K562 (cell line): Measurements from ENCODE around the gene CLDN7. TPM values are rescaled to one million over a fixed set of nuclear protein-coding genes. Genes with fewer than 3 reads are reported as not detected.
A peak's percentile ranks its signal among the peaks of the same experiment; 100 is the strongest.

Experiments
- CBX5 ChIP-seq: IDR thresholded peaks from 2 replicates; pipeline ENCODE4 v1.6.1; 2014; ENCODE audit warnings: low read depth, borderline replicate concordance
- CHAMP1 ChIP-seq: fragments of 450-650 bp; IDR thresholded peaks from 2 replicates; pipeline ENCODE4 v1.6.1; 2016; ENCODE audit warnings: mild to moderate bottlenecking
- ESRRB ChIP-seq: fragments of 250-450 bp; sonication (Bioruptor Pico); IDR thresholded peaks from 2 replicates; pipeline ENCODE4 v1.5.0; 2020; ENCODE audit warnings: mild to moderate bottlenecking, moderate library complexity, borderline replicate concordance
- FOXK2 ChIP-seq, 2 experiments: fragments of 450-650 bp; IDR thresholded peaks in 1 of 2; conservative IDR thresholded peaks in 1 of 2; 2 replicates each; pipeline ENCODE4 v1.6.1; 2016; ENCODE audit warnings: low read depth in 2 of 2, mild to moderate bottlenecking in 1 of 2
- NR2C2 ChIP-seq, 2 experiments: fragments of 200-800 bp in 1 of 2; sonication (Bioruptor generic) in 1 of 2; sonication (generic) in 1 of 2; formaldehyde crosslinking in 1 of 2; IDR thresholded peaks; 2 replicates each; pipeline versions ENCODE4 v1.6.1 to v1.8.0; 2016 to 2022; ENCODE audit warnings: mild to moderate bottlenecking in 1 of 2, missing compliant biosample characterization in 1 of 2, missing genetic modification characterization in 1 of 2, missing genetic modification reagents in 1 of 2
- PTTG1 ChIP-seq: fragments of 450-650 bp; IDR thresholded peaks from 2 replicates; pipeline ENCODE4 v1.6.1; 2016; ENCODE audit warnings: low read depth, mild to moderate bottlenecking, missing genetic modification characterization, missing compliant biosample characterization
- RBM22 ChIP-seq: fragments of 200-400 bp; formaldehyde crosslinking; IDR thresholded peaks from 2 replicates; pipeline ENCODE4 v1.6.1; 2018; ENCODE audit warnings: low read length, low read depth; ENCODE audit not compliant: poor library complexity, severe bottlenecking
- RBM39 ChIP-seq: fragments of 200-400 bp; formaldehyde crosslinking; optimal IDR thresholded peaks from 2 replicates; pipeline ENCODE3; 2018; ENCODE audit warnings: low read depth, low read length
- TEAD1 ChIP-seq, 2 experiments: fragments of 450-650 bp in 1 of 2; sonication (generic) in 1 of 2; formaldehyde crosslinking; IDR thresholded peaks; 2 replicates each; pipeline versions ENCODE4 v1.4.0 to v1.8.0; 2020 to 2022; ENCODE audit warnings: mild to moderate bottlenecking in 2 of 2, missing genetic modification reagents in 1 of 2
- ZFP30 ChIP-seq: fragments of 250-450 bp; sonication (Bioruptor Pico); IDR thresholded peaks from 2 replicates; pipeline ENCODE4 v1.8.0; 2022; ENCODE audit warnings: moderate library complexity, mild to moderate bottlenecking, inconsistent platforms, borderline replicate concordance
- ZMIZ1 ChIP-seq, 2 experiments: fragments of 150-350 bp in 1 of 2; IDR thresholded peaks; 2 replicates each; pipeline ENCODE4 v1.6.1; 2012 to 2016; ENCODE audit warnings: low read depth in 2 of 2, low read length in 2 of 2, mild to moderate bottlenecking in 1 of 2, moderate library complexity in 1 of 2
- ZNF778 ChIP-seq: fragments of 450-650 bp; formaldehyde crosslinking; IDR thresholded peaks from 2 replicates; pipeline ENCODE4 v1.4.0; 2020; ENCODE audit warnings: mild to moderate bottlenecking, moderate library complexity
- polyA plus RNA-seq, 8 experiments: library from polyadenylated mRNA; depleted of rRNA in 4 of 8; stranded (reverse) in 5 of 8; unstranded in 3 of 8; fragments of >200 nt; fragmentation: Nextera tagmentation in 2 of 8; fragmentation: Illumina TruSeq in 1 of 8; extraction: Ambion mirVana in 2 of 8; extraction: Trizol in 1 of 8; gene quantifications; 2 replicates each; pipeline versions ENCODE4 v1.2.1 to v1.2.3, GENCODE V29; 2011 to 2014; ENCODE audit warnings: inconsistent platforms in 1 of 8, missing spikeins in 1 of 8
- total RNA-seq, 7 experiments: library from RNA; depleted of rRNA in 6 of 7; stranded (reverse); fragments of >200 nt in 6 of 7; fragmentation: Illumina TruSeq in 2 of 7; extraction: Trizol in 2 of 7; gene quantifications; 2 replicates each; pipeline versions ENCODE4 v1.2.1 to v1.2.3, GENCODE V29; 2011 to 2021; ENCODE audit warnings: low replicate concordance in 1 of 7
- TF ChIP-seq, protein P1 (sequence below): sonication (generic); formaldehyde crosslinking; IDR thresholded peaks from 2 replicates; pipeline ENCODE4 v1.8.1; 2023; ENCODE audit warnings: mild to moderate bottlenecking, missing genetic modification reagents
- TF ChIP-seq, protein P2 (sequence below): fragments of 250-450 bp; sonication (Bioruptor Pico); IDR thresholded peaks from 2 replicates; pipeline ENCODE4 v1.8.0; 2021; ENCODE audit warnings: moderate library complexity, mild to moderate bottlenecking, inconsistent platforms

CLDN7 gene
- total and polyA plus RNA-seq, 9 of the 15 experiments (the other 6 are each of a cell fraction or from before 2014, with no cell fraction given): 2.2 to 14.5 (median 7.6) TPM

DNA sequence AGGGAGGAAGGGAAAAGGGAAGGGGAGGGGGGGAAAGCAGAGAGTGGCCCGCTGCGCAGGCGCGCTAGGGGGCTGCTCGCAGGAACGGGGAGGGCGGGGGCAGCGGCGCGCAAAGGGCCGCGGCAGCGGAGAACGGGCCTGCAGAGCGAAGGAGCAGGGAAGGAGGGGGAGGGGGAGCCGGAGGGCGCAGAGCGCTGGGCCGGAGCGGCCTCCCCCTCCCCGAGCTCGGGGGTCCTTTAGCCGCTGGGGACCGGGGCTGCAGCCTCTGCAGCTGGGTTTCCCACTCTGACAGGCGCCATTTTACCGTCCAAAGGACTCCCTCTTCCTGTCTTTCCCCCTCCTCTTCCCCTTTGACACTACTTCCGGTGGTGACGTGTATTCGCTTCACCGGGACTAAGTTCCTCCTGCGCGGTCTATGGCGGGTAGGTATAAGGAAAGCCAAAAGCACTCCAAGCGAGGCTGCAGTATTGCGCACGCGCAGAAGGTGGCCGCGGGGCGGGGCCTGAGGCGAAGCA is 10.6 kb downstream of the CLDN7 start, which contains the start of gene CTDNEP1 (continued):
- TF ChIP-seq, protein P1, sequence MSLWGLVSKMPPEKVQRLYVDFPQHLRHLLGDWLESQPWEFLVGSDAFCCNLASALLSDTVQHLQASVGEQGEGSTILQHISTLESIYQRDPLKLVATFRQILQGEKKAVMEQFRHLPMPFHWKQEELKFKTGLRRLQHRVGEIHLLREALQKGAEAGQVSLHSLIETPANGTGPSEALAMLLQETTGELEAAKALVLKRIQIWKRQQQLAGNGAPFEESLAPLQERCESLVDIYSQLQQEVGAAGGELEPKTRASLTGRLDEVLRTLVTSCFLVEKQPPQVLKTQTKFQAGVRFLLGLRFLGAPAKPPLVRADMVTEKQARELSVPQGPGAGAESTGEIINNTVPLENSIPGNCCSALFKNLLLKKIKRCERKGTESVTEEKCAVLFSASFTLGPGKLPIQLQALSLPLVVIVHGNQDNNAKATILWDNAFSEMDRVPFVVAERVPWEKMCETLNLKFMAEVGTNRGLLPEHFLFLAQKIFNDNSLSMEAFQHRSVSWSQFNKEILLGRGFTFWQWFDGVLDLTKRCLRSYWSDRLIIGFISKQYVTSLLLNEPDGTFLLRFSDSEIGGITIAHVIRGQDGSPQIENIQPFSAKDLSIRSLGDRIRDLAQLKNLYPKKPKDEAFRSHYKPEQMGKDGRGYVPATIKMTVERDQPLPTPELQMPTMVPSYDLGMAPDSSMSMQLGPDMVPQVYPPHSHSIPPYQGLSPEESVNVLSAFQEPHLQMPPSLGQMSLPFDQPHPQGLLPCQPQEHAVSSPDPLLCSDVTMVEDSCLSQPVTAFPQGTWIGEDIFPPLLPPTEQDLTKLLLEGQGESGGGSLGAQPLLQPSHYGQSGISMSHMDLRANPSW (CRISPR knock-in tag): no peak
- no peak for TF ChIP-seq CBX5
- no peak for TF ChIP-seq CHAMP1
- TF ChIP-seq, protein P2, sequence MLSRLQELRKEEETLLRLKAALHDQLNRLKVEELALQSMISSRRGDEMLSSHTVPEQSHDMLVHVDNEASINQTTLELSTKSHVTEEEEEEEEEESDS (CRISPR knock-in tag): no peak
- no peak for TF ChIP-seq TEAD1 (CRISPR knock-in tag; IDR thresholded peaks at IDR 0.05)
- no peak for TF ChIP-seq ZMIZ1 (IDR thresholded peaks at IDR 0.05; ENCODE audit: low read depth in 2 of 2, low read length in 2 of 2)
- TF ChIP-seq ESRRB (CRISPR knock-in tag): no peak
- no peak for TF ChIP-seq PTTG1 (tag)
- TF ChIP-seq NR2C2 (CRISPR knock-in tag; IDR thresholded peaks at IDR 0.05): no peak
- TF ChIP-seq NR2C2 (tag; IDR thresholded peaks at IDR 0.05): peak; percentile 96
- no peak for TF ChIP-seq ZNF778
- no peak for TF ChIP-seq RBM22
- TF ChIP-seq ZFP30: no peak
- no peak for TF ChIP-seq FOXK2 (conservative IDR thresholded peaks at IDR 0.05 in 1 of 2, IDR thresholded peaks at IDR 0.05 in 1 of 2; ENCODE audit: low read depth in 2 of 2)
- no peak for TF ChIP-seq RBM39
